Ascending aorta (tissue), 2 donors: ENCODE measurements around the gene BORCS8. TPM values are rescaled to one million over a fixed set of nuclear protein-coding genes. Genes with fewer than 3 reads are reported as not detected.

Experiments
- DNase-seq, 2 donors: peaks; one replicate each; pipeline ENCODE4 v3.0.0-alpha.2; 2019; ENCODE audit warnings: low spot score in 2 of 2
- H3K27ac ChIP-seq, 2 donors: fragments of 200-600 bp; sonication (generic); one replicate each; pipeline ENCODE4 v1.5.1; 2016 to 2017; ENCODE audit warnings: mild to moderate bottlenecking in 1 of 2
- H3K27me3 ChIP-seq: fragments of 200-600 bp; sonication (generic); one replicate; pipeline ENCODE4 v1.5.1; 2017
- H3K36me3 ChIP-seq, 2 donors: fragments of 200-600 bp; sonication (generic); one replicate each; pipeline ENCODE4 v1.5.1; 2016
- H3K4me1 ChIP-seq, 2 donors: fragments of 200-600 bp; sonication (generic); one replicate each; pipeline ENCODE4 v1.5.1; 2016 to 2017; ENCODE audit warnings: mild to moderate bottlenecking in 1 of 2
- H3K4me3 ChIP-seq, 2 donors: fragments of 200-600 bp; sonication (generic); one replicate each; pipeline ENCODE4 v1.5.1; 2016 to 2017; ENCODE audit warnings: mild to moderate bottlenecking in 1 of 2
- H3K9me3 ChIP-seq, 2 donors: fragments of 200-600 bp; sonication (generic); one replicate each; pipeline ENCODE4 v1.5.1; 2016
- CTCF ChIP-seq, 3 experiments: fragments of 200-600 bp in 2 of 3; fragments of 450-650 bp in 1 of 3; sonication (generic) in 2 of 3; IDR thresholded peaks; one replicate each; pipeline ENCODE4 v1.5.1; 2016 to 2019; ENCODE audit warnings: antibody characterized with exemption in 3 of 3, mild to moderate bottlenecking in 1 of 3, moderate library complexity in 1 of 3
- intact Hi-C: fragments of 100-400 bp; cut with DNase I; formaldehyde crosslinking; loops from one replicate; pipeline ENCODE4 v1.15.1; 2023
- total RNA-seq: library from RNA; depleted of rRNA; stranded (reverse); fragments of >200 nt; gene quantifications from one replicate; pipeline ENCODE4 v1.1.0, GENCODE V29; 2016

Gene BORCS8
- total RNA-seq, 1 donor from 2014 or later, result 26.9 TPM

DNA sequence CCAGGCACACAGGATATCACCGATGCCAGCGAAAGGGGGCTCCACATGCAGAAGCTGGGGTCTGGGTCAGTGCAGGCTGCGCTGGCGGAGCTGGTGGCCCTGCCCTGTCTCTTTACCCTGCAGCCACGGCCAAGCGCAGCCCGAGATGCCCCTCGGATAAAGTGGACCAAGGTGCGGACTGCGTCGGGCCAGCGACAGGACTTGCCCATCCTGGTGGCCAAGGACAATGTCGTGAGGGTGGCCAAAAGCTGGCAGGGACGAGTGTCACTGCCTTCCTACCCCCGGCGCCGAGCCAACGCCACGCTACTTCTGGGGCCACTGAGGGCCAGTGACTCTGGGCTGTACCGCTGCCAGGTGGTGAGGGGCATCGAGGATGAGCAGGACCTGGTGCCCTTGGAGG is 27.0 kb upstream of the BORCS8 start:
- Histone ChIP-seq H3K27me3 (peaks cover 3% of the 10 kb centered on the region), H3K4me1 (no peaks in the 10 kb centered on the region), H3K27ac (no peak overlapping the region), H3K4me3 (no peak overlapping the region), H3K36me3 (no peaks in the 10 kb centered on the region), H3K9me3 (no peaks in the 10 kb centered on the region)
- intact Hi-C loops, result no loop called here
- no peak for TF ChIP-seq CTCF (IDR thresholded peaks at IDR 0.05)
- no peak for DNase-seq

GRCh38 chr19:19217099-19217498 is 25.1 kb upstream of the BORCS8 start:
- TF ChIP-seq CTCF (IDR thresholded peaks at IDR 0.05), result no peak
- no peak overlapping the region for H3K4me3 ChIP-seq
- peaks cover 3% of the 10 kb centered on the region for H3K27me3 ChIP-seq

DNA sequence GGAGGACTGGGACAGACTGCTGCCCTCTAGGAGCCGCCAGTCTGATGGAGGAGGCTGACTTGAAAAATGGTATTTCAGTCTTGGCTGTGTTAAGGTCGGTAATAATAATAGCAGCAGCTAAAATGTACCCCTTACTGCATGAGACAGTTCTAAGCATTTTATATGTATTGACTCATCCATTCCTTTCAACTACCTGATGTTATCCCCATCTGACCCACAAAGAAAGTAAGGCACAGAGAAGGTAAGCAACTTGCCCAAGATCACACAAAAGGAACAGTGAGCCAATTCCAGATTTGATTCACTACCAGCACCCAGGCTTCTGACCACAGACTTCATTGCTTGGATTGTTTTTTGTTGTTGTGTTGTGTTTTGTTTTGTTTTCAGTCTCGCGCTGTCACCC is 23.8 kb upstream of the BORCS8 start:
- no peak overlapping the region for H3K27ac ChIP-seq
- no peaks in the 10 kb centered on the region for H3K4me1 ChIP-seq
- H3K36me3 ChIP-seq, result no peaks in the 10 kb centered on the region
- no peak for DNase-seq
- TF ChIP-seq CTCF (IDR thresholded peaks at IDR 0.05), result no peak
- H3K27me3 ChIP-seq, result peaks cover 3% of the 10 kb centered on the region
- no peak overlapping the region for H3K4me3 ChIP-seq
- no peaks in the 10 kb centered on the region for H3K9me3 ChIP-seq
- intact Hi-C loops, result no loop called here

More at GRCh38 chr19:19217099-19217498, 25.1 kb upstream of the BORCS8 start:
- Histone ChIP-seq H3K36me3 (no peaks in the 10 kb centered on the region), H3K9me3 (no peaks in the 10 kb centered on the region), H3K4me1 (no peaks in the 10 kb centered on the region), H3K27ac (no peak overlapping the region)
- no peak for DNase-seq
- intact Hi-C loops, result no loop called here

DNA sequence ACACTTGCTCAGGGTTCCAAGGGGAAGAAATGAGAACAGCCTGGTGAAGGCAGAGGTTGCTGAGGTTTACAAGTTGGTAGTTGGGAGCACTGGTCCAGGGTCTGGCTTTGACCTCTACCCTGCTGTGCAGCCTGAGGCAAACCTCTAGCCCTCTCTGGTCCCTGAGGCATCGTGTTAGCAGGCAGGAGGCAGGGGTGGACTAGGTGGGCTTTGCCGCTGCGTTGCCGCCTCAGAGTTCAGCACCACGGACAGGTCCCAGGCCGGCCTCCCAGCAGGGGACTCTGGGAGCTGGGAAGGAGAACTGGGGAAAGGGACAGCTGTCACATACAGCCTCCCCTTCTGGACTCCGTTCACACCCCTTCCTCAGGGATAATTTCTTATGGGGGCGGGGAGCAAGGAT is 22.9 kb upstream of the BORCS8 start:
- Histone ChIP-seq H3K27ac (no peak overlapping the region), H3K36me3 (no peaks in the 10 kb centered on the region), H3K9me3 (no peaks in the 10 kb centered on the region), H3K4me3 (no peak overlapping the region), H3K4me1 (no peaks in the 10 kb centered on the region), H3K27me3 (peaks cover 3% of the 10 kb centered on the region)
- DNase-seq, result no peak
- intact Hi-C loops, result no loop called here
- TF ChIP-seq CTCF (IDR thresholded peaks at IDR 0.05), result no peak

DNA sequence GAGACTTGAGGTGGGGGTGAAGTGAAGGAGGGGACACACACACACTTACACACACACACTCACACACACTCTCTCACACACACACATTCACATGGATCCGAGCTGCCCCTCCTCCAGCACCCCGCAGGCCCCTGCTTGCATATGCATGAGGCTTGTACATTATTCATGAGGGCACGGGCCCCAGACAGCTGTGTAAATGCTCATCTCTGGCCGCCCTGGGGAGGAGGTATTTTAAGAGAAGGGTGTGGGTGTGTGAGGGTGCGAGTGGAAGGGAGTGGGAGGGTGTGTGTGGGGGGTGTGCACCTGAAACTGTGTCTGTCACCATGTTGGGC is 22.2 kb upstream of the BORCS8 start:
- H3K36me3 ChIP-seq, result no peaks in the 10 kb centered on the region
- no peak for TF ChIP-seq CTCF (IDR thresholded peaks at IDR 0.05)
- no peak for DNase-seq
- H3K27me3 ChIP-seq, result peaks cover 3% of the 10 kb centered on the region
- no peak overlapping the region for H3K27ac ChIP-seq
- intact Hi-C loops, result no loop called here
- no peak overlapping the region for H3K4me3 ChIP-seq
- H3K4me1 ChIP-seq, result no peaks in the 10 kb centered on the region
- H3K9me3 ChIP-seq, result no peaks in the 10 kb centered on the region

GRCh38 chr19:19213426-19214158 is 21.6 kb upstream of the BORCS8 start:
- Histone ChIP-seq H3K4me1 (no peaks in the 10 kb centered on the region), H3K27me3 (peaks cover 3% of the 10 kb centered on the region), H3K4me3 (no peak overlapping the region), H3K36me3 (no peaks in the 10 kb centered on the region), H3K27ac (no peak overlapping the region), H3K9me3 (no peaks in the 10 kb centered on the region)
- intact Hi-C loops, result no loop called here
- no peak for DNase-seq
- no peak for TF ChIP-seq CTCF (IDR thresholded peaks at IDR 0.05)
